ENCODE results near the gene C3orf70. TPM values are rescaled to one million over a fixed set of nuclear protein-coding genes. Genes with fewer than 3 reads are reported as not detected.

The C3orf70 gene
- total RNA-seq, 4 donors from 2014 or later = 7.8 to 13.8 (median 9.8) TPM

- H3K4me1 ChIP-seq = peaks cover 0 to 51% (median 7%) of the 10 kb centered on the region in 4 donors
- peak overlapping the region in 1 of 4 donors; percentile 64 for H3K4me3 ChIP-seq
- no peak for DNase-seq (ENCODE audit: low spot score in 2 of 2)
- WGBS, 2 donors = 57 to 80% methylated on average over 1 of the region's 1 CpG
- peak overlapping the region in 1 of 4 donors; percentile 31 for H3K27ac ChIP-seq
- TF ChIP-seq EP300 (IDR thresholded peaks at IDR 0.05) (no peak), POLR2A (IDR thresholded peaks at IDR 0.05) (no peak), CTCF (IDR thresholded peaks at IDR 0.05) (no peak)
- no peaks in the 10 kb centered on the region for H3K27me3 ChIP-seq
- H3K9me3 ChIP-seq = no peaks in the 10 kb centered on the region
- H3K36me3 ChIP-seq = no peaks in the 10 kb centered on the region
Measured at GRCh38 chr3:185150561-185150960, 2.3 kb downstream of the C3orf70 start.

- 18 to 25% methylated on average over 3 of the region's 3 CpGs for WGBS, 2 donors
- no peak overlapping the region for H3K4me3 ChIP-seq
- no peak for DNase-seq (ENCODE audit: low spot score in 2 of 2)
- no peaks in the 10 kb centered on the region for H3K36me3 ChIP-seq
- no peaks in the 10 kb centered on the region for H3K9me3 ChIP-seq
- H3K27me3 ChIP-seq = no peaks in the 10 kb centered on the region
- peaks cover 0 to 46% (median 7%) of the 10 kb centered on the region in 4 donors for H3K4me1 ChIP-seq
- H3K27ac ChIP-seq = no peak overlapping the region
- TF ChIP-seq POLR2A (IDR thresholded peaks at IDR 0.05) (no peak), CTCF (IDR thresholded peaks at IDR 0.05) (no peak), EP300 (IDR thresholded peaks at IDR 0.05) (no peak)
Measured at GRCh38 chr3:185149591-185149990, 3.3 kb downstream of the C3orf70 start.

DNA sequence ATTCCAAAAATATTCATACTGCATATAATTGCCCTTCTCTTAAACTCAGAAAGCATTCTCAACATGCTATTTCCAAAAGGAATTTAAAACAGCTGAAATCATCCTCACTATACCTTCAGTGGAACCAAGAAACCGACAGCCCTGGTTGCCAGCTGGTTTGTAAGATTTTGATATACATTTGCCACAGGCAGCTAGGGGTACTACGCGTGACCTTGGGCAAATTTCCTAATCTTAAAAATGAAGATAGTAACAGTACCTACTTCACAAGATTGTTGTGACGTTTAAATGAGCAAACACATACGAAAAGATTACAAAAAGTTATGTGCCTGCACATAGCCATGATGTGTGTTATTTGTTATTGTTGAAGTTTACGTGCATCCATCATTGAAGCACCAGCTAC is 7.3 kb downstream of the C3orf70 start:
- TF ChIP-seq POLR2A (IDR thresholded peaks at IDR 0.05) (no peak), CTCF (IDR thresholded peaks at IDR 0.05) (no peak), EP300 (IDR thresholded peaks at IDR 0.05) (no peak)
- no peak overlapping the region for H3K4me3 ChIP-seq
- no peak overlapping the region for H3K27ac ChIP-seq
- H3K36me3 ChIP-seq = no peaks in the 10 kb centered on the region
- peaks cover 0 to 13% (median 0%) of the 10 kb centered on the region in 4 donors for H3K4me1 ChIP-seq
- no peak for DNase-seq (ENCODE audit: low spot score in 2 of 2)
- H3K27me3 ChIP-seq = no peaks in the 10 kb centered on the region
- H3K9me3 ChIP-seq = no peaks in the 10 kb centered on the region
- WGBS, 2 donors = 92 to 95% methylated on average over 6 of the region's 6 CpGs

- 93 to 94% methylated on average over 3 of the region's 3 CpGs for WGBS, 2 donors
- TF ChIP-seq POLR2A (IDR thresholded peaks at IDR 0.05) (no peak), CTCF (IDR thresholded peaks at IDR 0.05) (no peak), EP300 (IDR thresholded peaks at IDR 0.05) (no peak)
- H3K27ac ChIP-seq = no peak overlapping the region
Measured at GRCh38 chr3:185144784-185145183, 8.1 kb downstream of the C3orf70 start.

GRCh38 chr3:185137821-185138220 is 15.0 kb downstream of the C3orf70 start:
- Histone ChIP-seq H3K27me3 (no peaks in the 10 kb centered on the region), H3K9me3 (no peaks in the 10 kb centered on the region), H3K27ac (no peak overlapping the region), H3K36me3 (no peaks in the 10 kb centered on the region), H3K4me3 (no peak overlapping the region), H3K4me1 (no peaks in the 10 kb centered on the region)
- no peak for DNase-seq (ENCODE audit: low spot score in 2 of 2)
- WGBS, 2 donors = 75 to 87% methylated on average over 1 of the region's 1 CpG
- TF ChIP-seq POLR2A (IDR thresholded peaks at IDR 0.05) (no peak), EP300 (IDR thresholded peaks at IDR 0.05) (no peak), CTCF (IDR thresholded peaks at IDR 0.05) (no peak)

More at GRCh38 chr3:185144784-185145183, 8.1 kb downstream of the C3orf70 start:
- Histone ChIP-seq H3K9me3 (no peaks in the 10 kb centered on the region), H3K27me3 (no peaks in the 10 kb centered on the region), H3K36me3 (no peaks in the 10 kb centered on the region), H3K4me3 (no peak overlapping the region), H3K4me1 (peaks cover 0 to 5% (median 0%) of the 10 kb centered on the region in 4 donors)
- no peak for DNase-seq (ENCODE audit: low spot score in 2 of 2)

All from tibial nerve (tissue), 4 donors.